PFSK-1 (cell line): Measurements from ENCODE around the gene SLC12A9.

ENCODE experiments used
- POLR2AphosphoS5 ChIP-seq: IDR thresholded peaks from 2 replicates; pipeline ENCODE4 v1.6.1; 2012; ENCODE audit warnings: low read depth, mild to moderate bottlenecking, control low read depth, low read length, moderate library complexity
- REST ChIP-seq, 2 experiments: IDR thresholded peaks; 2 replicates each; pipeline versions ENCODE4 v1.6.1 to v1.8.0; 2011 to 2012; ENCODE audit warnings: low read depth in 2 of 2, low read length in 2 of 2, control low read depth in 1 of 2, inconsistent platforms in 1 of 2, mild to moderate bottlenecking in 1 of 2, moderate library complexity in 1 of 2; ENCODE audit not compliant: insufficient read depth in 1 of 2

- no peak for TF ChIP-seq POLR2AphosphoS5
- no peak for TF ChIP-seq REST (IDR thresholded peaks at IDR 0.05; ENCODE audit: insufficient read depth in 1 of 2, low read depth in 2 of 2, low read length in 2 of 2)
These were observed 48.5 kb downstream of the SLC12A9 start for GRCh38 chr7:100900978-100901377.
